HG02884 (cell line): ENCODE results near the gene DGCR2.
"Not testable (repeated sequence)": the region's sequence is repeated elsewhere in the genome, so short reads cannot be mapped to it uniquely, and the experiment has no call there.

Source experiments
- ATAC-seq: cut with Tn5 transposase; IDR thresholded peaks from one replicate; pipeline ENCODE4 v1.9.1; 2021; ENCODE audit warnings: mild to moderate bottlenecking, moderate library complexity; ENCODE audit not compliant: unreplicated experiment

DGCR2 gene

DNA sequence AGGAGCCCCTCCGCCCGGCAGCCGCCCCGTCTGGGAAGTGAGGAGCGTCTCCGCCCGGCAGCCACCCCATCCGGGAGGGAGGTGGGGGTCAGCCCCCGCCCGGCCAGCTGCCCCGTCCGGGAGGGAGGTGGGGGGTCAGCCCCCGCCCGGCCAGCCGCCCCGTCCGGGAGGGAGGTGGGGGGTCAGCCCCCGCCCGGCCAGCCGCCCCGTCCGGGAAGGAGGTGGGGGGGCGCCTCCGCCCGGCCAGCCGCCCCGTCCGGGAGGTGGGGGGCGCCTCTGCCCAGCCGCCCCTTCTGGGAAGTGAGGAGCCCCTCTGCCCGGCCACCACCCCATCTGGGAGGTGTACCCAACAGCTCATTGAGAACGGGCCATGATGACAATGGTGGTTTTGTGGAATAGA is 37.6 kb downstream of the DGCR2 start:
- ATAC-seq, result not testable (repeated sequence)

GRCh38 chr22:19084126-19084525 is 38.1 kb downstream of the DGCR2 start:
- ATAC-seq, result not testable (repeated sequence)

- no peak for ATAC-seq
Measured at GRCh38 chr22:19082793-19083192, 39.4 kb downstream of the DGCR2 start.

- ATAC-seq, result no peak
Measured at GRCh38 chr22:19082101-19082500, 40.1 kb downstream of the DGCR2 start.

GRCh38 chr22:19081351-19081750 is 40.9 kb downstream of the DGCR2 start:
- no peak for ATAC-seq

- ATAC-seq, result no peak
Measured at GRCh38 chr22:19080853-19081252, 41.4 kb downstream of the DGCR2 start.

GRCh38 chr22:19079691-19080090 is 42.5 kb downstream of the DGCR2 start:
- no peak for ATAC-seq

- ATAC-seq, result no peak
Measured at GRCh38 chr22:19075404-19075803, 46.8 kb downstream of the DGCR2 start.

DNA sequence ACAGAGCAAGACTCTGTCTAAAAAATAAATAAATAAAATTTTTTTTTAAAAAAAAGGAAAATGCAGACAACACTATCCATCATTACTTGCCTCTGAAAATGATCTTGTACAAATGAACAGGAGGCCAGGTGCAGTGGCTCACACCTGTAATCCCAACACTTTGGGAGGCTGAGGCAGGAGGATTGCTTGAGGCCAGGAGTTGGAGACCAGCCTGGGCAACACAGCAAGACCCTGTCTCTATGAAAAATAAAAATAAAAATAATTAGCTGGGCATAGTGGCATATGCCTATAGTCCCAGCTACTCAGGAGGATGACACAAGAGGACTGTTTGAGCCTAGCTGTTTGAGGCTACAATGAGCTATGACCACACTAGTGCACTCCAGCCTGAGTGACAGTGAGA is 49.4 kb downstream of the DGCR2 start:
- not testable (repeated sequence) for ATAC-seq

- no peak for ATAC-seq
Measured at GRCh38 chr22:19070397-19071169, 51.6 kb downstream of the DGCR2 start.

- ATAC-seq, result no peak
Measured at GRCh38 chr22:19069451-19069850, 52.8 kb downstream of the DGCR2 start.

DNA sequence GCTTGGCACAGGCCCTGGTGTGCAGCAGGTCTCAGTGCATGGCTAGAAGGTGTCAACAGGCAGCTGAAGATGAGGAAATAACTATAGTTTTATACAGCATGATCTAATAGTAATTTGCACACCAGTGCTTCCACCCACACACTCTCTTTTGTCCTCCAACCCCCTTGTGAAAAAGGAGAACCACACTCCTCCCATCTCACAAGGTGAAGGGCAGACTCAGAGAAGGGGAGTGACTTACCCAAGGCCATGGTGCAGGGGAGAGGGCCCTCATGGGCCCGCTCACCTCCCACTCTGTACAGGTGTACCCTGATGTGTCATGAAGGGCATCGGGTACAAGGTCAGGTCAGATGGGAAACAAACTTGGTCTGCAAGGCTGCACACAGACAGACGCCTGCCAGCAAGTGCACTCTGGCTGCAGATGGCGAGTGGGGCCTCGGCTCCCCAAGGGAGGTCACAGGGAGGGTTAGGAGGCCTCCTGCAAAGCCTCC is 53.4 kb downstream of the DGCR2 start:
- no peak for ATAC-seq

- no peak for ATAC-seq
Measured at GRCh38 chr22:19067696-19068348, 54.4 kb downstream of the DGCR2 start.

- no peak for ATAC-seq
Measured at GRCh38 chr22:19066531-19067271, 55.5 kb downstream of the DGCR2 start.

DNA sequence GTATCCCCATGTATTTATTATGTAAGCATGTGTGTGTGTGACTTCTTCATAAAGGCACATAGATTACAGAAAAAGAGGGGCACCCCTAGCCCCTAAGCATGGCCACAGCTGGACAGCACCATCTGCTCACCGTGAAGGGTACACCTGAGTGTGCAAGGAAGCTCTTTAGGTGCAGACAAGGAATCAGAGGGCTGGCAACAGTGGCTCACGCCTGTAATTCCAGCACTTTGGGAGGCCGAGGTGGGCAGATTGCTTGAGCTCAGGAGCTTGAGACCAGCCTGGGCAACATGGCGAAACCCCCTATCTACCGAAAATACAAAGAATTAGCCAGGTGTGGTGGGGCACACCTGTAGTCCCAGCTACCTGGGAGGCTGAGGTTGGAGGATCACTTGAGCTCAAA is 56.3 kb downstream of the DGCR2 start:
- ATAC-seq, result no peak

DNA sequence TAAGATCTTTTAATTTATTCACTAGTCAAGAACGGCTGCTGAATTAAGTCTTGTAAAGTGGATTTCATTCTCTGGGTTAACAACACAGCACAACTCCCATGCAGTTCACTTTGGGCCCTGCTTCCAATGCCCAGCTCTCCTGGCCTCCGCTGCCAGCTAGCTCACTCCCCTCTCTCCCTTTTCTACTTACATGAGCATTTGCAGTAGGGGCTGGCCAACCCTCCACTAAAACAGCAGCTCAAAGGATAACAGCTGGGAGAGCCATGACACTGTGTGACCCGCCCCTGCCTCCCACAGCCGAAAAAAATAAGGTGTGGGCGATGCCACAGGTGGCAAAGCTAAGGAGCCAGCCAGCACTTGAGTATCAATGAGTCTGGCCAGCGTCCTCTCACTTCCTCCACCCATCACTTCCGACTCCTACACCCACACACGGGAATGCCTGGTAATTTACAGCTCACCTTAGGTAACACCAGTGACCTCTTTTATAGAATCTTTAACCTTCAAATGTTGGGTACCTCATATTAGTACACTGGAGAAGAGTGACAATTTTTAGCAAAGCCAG is 56.8 kb downstream of the DGCR2 start:
- no peak for ATAC-seq

GRCh38 chr22:19064354-19065054 is 57.7 kb downstream of the DGCR2 start:
- no peak for ATAC-seq

DNA sequence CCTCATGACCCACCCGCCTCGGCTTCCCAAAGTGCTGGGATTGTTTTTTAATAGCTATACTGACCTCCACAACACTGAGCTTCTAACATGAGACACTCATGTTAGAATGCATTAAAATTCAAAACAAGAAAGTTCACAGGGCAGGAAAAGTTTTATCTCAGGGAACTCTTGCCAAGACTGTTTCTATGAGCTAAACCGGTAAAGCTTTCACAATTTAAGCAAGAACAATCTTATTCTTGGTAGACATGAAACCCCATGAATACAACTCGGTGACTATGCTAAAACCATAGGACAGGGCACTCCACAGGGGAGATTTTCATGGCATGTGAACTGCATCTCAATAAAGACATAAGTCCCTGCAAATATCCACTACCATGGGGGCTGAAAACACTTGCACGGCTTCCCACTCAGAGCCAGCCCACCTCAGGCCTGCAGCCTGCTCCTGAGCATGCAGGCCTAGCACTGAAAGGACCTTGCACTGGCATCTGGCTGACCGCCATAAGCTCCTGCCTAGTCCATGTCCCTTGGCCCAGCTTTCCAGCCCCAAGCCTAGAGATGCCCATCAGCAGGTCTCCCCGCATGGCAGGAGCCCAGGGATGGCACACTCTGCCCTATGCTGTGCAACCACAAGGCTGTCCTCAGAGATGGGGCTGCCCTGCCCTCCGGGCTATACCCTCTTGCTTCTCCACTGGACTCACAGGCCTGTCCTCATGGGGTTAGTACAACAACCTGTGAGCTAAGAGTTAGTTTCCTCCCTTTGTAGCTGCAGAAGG is 58.4 kb downstream of the DGCR2 start:
- no peak for ATAC-seq

GRCh38 chr22:19062943-19063308 is 59.3 kb downstream of the DGCR2 start:
- no peak for ATAC-seq
